DND-41 (cell line): ENCODE results near the gene BFSP2.

Experiments used
- EZH2 ChIP-seq: IDR thresholded peaks from 3 replicates; pipeline ENCODE4 v1.6.1; 2012; ENCODE audit warnings: borderline replicate concordance, low read depth, mild to moderate bottlenecking, moderate library complexity, low read length, inconsistent platforms; ENCODE audit not compliant: severe bottlenecking
- TF ChIP-seq, protein P1 (sequence below): IDR thresholded peaks from 2 replicates; pipeline ENCODE4 v1.5.1; 2012; ENCODE audit warnings: borderline replicate concordance, low read length, moderate library complexity, mild to moderate bottlenecking; ENCODE audit not compliant: poor library complexity, severe bottlenecking; ENCODE audit errors: extremely low read depth

DNA sequence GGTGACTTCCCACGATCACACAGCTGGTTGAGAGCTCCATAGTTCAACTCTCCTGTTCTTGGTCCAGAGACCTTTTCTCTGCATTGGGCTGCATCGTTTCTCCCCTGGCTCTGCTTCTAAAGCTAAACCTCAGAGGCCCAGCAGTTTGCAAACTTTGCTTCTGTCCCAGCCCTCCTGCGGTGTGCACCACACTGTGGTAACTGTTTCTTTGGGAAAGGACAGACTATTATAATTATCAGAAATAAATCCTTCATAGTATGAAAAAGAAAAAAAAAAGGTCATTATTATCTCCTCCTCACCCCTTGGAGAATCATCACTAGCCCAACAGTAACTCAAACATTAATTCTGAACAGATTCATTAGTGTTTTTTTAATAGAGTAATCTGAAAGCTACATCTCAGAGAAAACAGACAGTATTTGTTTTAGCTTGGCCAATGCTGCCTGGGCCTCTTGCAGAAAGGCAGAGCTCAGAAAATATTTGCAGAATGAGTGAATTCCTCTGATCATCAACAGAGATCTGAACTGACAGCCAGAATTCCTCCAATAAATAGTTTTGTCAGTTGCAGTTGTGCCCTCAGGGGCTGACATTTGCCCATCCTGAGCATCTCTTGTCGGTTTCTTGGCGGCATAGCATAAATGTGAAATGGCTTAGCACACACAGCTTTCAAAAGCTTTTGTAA, 52.9 kb downstream of the BFSP2 start:
- TF ChIP-seq, protein P1, sequence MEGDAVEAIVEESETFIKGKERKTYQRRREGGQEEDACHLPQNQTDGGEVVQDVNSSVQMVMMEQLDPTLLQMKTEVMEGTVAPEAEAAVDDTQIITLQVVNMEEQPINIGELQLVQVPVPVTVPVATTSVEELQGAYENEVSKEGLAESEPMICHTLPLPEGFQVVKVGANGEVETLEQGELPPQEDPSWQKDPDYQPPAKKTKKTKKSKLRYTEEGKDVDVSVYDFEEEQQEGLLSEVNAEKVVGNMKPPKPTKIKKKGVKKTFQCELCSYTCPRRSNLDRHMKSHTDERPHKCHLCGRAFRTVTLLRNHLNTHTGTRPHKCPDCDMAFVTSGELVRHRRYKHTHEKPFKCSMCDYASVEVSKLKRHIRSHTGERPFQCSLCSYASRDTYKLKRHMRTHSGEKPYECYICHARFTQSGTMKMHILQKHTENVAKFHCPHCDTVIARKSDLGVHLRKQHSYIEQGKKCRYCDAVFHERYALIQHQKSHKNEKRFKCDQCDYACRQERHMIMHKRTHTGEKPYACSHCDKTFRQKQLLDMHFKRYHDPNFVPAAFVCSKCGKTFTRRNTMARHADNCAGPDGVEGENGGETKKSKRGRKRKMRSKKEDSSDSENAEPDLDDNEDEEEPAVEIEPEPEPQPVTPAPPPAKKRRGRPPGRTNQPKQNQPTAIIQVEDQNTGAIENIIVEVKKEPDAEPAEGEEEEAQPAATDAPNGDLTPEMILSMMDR, result no peak
- no peak for TF ChIP-seq EZH2
